Measurements from ENCODE around the gene TMCO6.

Gene TMCO6

GRCh38 chr5:140664359-140665119 is 25.3 kb downstream of the TMCO6 start, which contains the start of gene WDR55 (continued):
- no peak for TF ChIP-seq ZNF302 (tag by site-specific recombination; IDR thresholded peaks at IDR 0.05; ENCODE audit: low read depth)
- no peak for TF ChIP-seq ZFP3 (tag by site-specific recombination; IDR thresholded peaks at IDR 0.05; ENCODE audit: low read depth)
- TF ChIP-seq SETDB1 (IDR thresholded peaks at IDR 0.05; ENCODE audit: insufficient read length, low read length): no peak
- no peak for TF ChIP-seq ZNF658 (tag by site-specific recombination; IDR thresholded peaks at IDR 0.05)
- no peak; the same call in 1 of the 2 replicates for TF ChIP-seq ZNF324 (tag by site-specific recombination; IDR thresholded peaks at IDR 0.05)
- TF ChIP-seq ZNF610 (tag by site-specific recombination; IDR thresholded peaks at IDR 0.05; ENCODE audit: borderline replicate concordance): peak; percentile 46
- TF ChIP-seq ZNF19 (tag by site-specific recombination; IDR thresholded peaks at IDR 0.05; ENCODE audit: low read depth): no peak
- TF ChIP-seq MZF1 (tag by site-specific recombination; IDR thresholded peaks at IDR 0.05; ENCODE audit: borderline replicate concordance): no peak
- TF ChIP-seq ZSCAN23 (tag by site-specific recombination; IDR thresholded peaks at IDR 0.05): 0 out of 2 replicates have a peak, but pooled peaks have one; percentile 54
- no peak for TF ChIP-seq ZNF350 (tag by site-specific recombination; IDR thresholded peaks at IDR 0.05)
- TF ChIP-seq ZNF292 (tag by site-specific recombination; IDR thresholded peaks at IDR 0.05; ENCODE audit: borderline replicate concordance, low read depth): no peak
- TF ChIP-seq ZNF645 (tag by site-specific recombination; IDR thresholded peaks at IDR 0.05): no peak
- TF ChIP-seq ZNF169 (tag by site-specific recombination; IDR thresholded peaks at IDR 0.05): no peak
- TF ChIP-seq ZNF704 (tag by site-specific recombination; IDR thresholded peaks at IDR 0.05): no peak
- TF ChIP-seq ZNF529 (tag by site-specific recombination; IDR thresholded peaks at IDR 0.05; ENCODE audit: insufficient replicate concordance): no peak
- TF ChIP-seq ZNF398 (tag by site-specific recombination; IDR thresholded peaks at IDR 0.05): no peak
- TF ChIP-seq RBAK (tag by site-specific recombination; IDR thresholded peaks at IDR 0.05): no peak
- TF ChIP-seq ZNF416 (tag by site-specific recombination; IDR thresholded peaks at IDR 0.05): no peak
- no peak for TF ChIP-seq ZNF174 (tag by site-specific recombination; IDR thresholded peaks at IDR 0.05)
- no peak for TF ChIP-seq ZNF830 (tag by site-specific recombination; IDR thresholded peaks at IDR 0.05; ENCODE audit: low read depth)
- TF ChIP-seq ZBTB20 (tag by site-specific recombination; IDR thresholded peaks at IDR 0.05): 0 out of 2 replicates have a peak, but pooled peaks have one; percentile 11
- no peak for TF ChIP-seq GLI2 (tag by site-specific recombination; IDR thresholded peaks at IDR 0.05; ENCODE audit: borderline replicate concordance, low read depth)
- peak; percentile 32 for TF ChIP-seq ZNF660 (tag by site-specific recombination; IDR thresholded peaks at IDR 0.05)
- TF ChIP-seq ZNF140 (tag by site-specific recombination; IDR thresholded peaks at IDR 0.05): no peak
- TF ChIP-seq ZFP69B (tag by site-specific recombination; IDR thresholded peaks at IDR 0.05): peak; percentile 47; the same call in 1 of the 2 replicates
- no peak for TF ChIP-seq ZNF544 (tag by site-specific recombination; IDR thresholded peaks at IDR 0.05)
- TF ChIP-seq ZNF785 (tag by site-specific recombination; IDR thresholded peaks at IDR 0.05): 0 out of 2 replicates have a peak, but pooled peaks have one; percentile 25
- TF ChIP-seq ZNF354C (tag by site-specific recombination; IDR thresholded peaks at IDR 0.05; ENCODE audit: borderline replicate concordance, low read depth): no peak
- TF ChIP-seq ZNF2 (tag by site-specific recombination; IDR thresholded peaks at IDR 0.05): peak; percentile 79; the same call in 1 of the 2 replicates
- 0 out of 2 replicates have a peak, but pooled peaks have one; percentile 24 for TF ChIP-seq ZSCAN4 (tag by site-specific recombination; IDR thresholded peaks at IDR 0.05)

Measured in HEK293 (cell line).